KG1 (cell line): Measurements from ENCODE around the gene RPS27A.
"Not testable (repeated sequence)": the region's sequence is repeated elsewhere in the genome, so short reads cannot be mapped to it uniquely, and the experiment has no call there.

Experiments used
- DNase-seq: peaks from one replicate; lab custom pipeline; 2025; lab: John Stamatoyannopoulos, UW

RPS27A gene

GRCh38 chr2:55239656-55240222, 7.3 kb downstream of the RPS27A start:
- no peak for DNase-seq

GRCh38 chr2:55241582-55241981, 9.1 kb downstream of the RPS27A start:
- DNase-seq: not testable (repeated sequence)

DNA sequence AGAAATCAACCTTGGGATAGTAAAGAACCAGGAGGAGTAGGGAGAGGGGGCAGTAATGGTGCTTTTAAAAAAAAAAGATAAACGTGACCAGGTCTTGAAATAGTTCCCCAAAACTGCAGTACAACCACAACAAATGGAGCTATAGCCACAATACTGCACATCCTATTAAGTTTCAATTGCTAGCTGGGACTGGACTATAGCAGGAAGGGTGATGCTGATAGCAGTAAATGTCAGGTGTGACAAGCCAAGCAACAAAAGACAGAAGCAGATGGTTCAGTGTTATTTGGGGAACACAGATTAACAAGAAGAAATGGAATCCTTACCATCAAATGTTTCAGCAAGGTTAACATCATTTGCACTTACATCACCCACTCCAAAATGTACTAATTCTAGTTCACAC, 10.1 kb downstream of the RPS27A start:
- DNase-seq: no peak

- DNase-seq: no peak
Measured at GRCh38 chr2:55245411-55245810, 12.9 kb downstream of the RPS27A start.

DNA sequence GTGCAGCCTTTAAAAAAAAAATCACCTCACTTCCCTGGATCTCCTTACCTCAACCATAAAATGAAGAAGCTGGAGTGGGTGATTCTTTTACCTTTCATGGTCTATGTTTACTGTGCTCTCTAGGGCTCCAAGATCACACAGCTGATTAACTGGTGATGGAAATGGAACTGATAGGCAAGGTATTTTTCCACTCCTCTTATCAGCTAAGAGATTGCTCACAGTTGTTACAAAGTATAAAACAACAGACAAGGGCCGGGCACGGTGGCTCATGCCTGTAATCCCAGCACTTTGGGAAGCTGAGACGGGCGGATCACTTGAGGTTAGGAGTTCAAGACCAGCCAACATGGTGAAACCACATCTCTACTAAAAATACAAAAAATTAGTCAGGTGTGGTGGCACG, 14.5 kb downstream of the RPS27A start:
- DNase-seq: no peak

DNA sequence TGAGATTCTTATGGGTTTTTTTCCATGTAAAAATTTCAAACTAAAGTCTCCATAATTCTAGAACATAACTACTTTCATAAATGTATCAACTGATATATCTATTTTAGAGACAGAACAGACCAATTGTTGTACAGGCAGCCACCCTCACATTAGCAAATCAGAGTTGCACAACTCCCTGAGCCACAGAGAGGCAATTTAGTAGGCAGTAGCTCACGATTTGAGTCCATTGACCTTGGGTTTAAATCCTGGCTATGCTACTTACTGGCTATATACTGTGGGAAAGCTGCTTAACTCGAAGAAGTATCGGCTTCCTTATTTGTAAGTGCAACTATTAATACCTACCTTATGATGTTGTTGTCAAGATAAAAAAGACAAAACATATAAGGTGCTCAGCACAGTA, 20.3 kb downstream of the RPS27A start:
- DNase-seq: no peak

- DNase-seq: not testable (repeated sequence)
Measured at GRCh38 chr2:55259586-55259985, 27.1 kb downstream of the RPS27A start.

GRCh38 chr2:55268288-55268906, 35.9 kb downstream of the RPS27A start:
- no peak for DNase-seq

GRCh38 chr2:55268907-55269644, 36.6 kb downstream of the RPS27A start, which contains the start of gene MTIF2:
TSS of gene MTIF2 (minus strand) at chr2:55269231. CDS start at chr2:55263858, 5,373 bp downstream.
- peak; percentile 87 for DNase-seq

GRCh38 chr2:55269645-55269990, 37.1 kb downstream of the RPS27A start:
- DNase-seq: no peak

- DNase-seq: not testable (repeated sequence)
Measured at GRCh38 chr2:55274346-55274745, 41.9 kb downstream of the RPS27A start.

DNA sequence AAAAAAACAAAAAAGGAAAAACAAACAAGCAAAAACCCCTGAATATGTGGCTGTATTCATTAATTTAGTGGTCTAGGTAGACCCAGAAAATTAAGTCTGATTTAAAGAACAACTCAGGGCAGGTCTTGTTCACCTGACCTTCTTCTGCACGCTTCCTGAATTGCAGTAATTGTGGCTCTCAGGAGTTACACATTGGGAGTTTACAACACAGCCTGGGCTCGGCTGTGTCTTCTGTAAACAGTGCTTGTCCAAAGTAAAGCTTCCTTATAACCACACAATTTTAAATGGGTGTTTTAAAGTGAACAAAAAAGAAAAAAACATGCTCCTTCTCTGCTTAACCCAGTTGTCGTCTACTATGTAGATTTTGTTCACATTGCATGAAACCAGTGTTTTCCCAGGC, 44.8 kb downstream of the RPS27A start:
- DNase-seq: no peak

- DNase-seq: not testable (repeated sequence)
Measured at GRCh38 chr2:55279214-55279835, 46.8 kb downstream of the RPS27A start.

GRCh38 chr2:55279859-55280424, 47.5 kb downstream of the RPS27A start:
- DNase-seq: not testable (repeated sequence)

GRCh38 chr2:55280851-55281546, 48.5 kb downstream of the RPS27A start:
- not testable (repeated sequence) for DNase-seq

- DNase-seq: peak; percentile 81
Measured at GRCh38 chr2:55282110-55282917, 49.8 kb downstream of the RPS27A start.

DNA sequence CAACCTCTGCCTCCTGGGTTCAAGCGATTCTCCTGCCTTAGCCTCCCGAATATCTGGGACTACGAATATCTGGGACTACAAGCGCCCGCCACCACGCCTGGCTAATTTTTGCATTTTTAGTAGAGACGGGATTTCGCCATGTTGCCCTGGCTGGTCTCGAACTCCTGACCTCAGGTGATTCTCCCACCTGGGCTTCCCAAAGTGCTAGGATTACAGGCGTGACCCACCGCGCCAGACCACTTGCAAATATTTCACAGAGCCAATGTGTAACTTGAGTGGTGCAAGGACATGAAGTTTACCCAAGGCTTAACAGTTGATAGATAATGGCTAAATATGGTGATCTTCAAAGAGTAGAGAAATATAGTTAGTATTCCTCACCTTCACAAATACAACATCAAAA, 50.6 kb downstream of the RPS27A start:
- no peak for DNase-seq
